ENCODE measurements around the gene PTPRZ1. TPM values are rescaled to one million over a fixed set of nuclear protein-coding genes. Genes with fewer than 3 reads are reported as not detected.
A peak's percentile ranks its signal among the peaks of the same experiment; 100 is the strongest.

Gene PTPRZ1
- total RNA-seq, 1 experiment from 2014 or later = 74.2 TPM

DNA sequence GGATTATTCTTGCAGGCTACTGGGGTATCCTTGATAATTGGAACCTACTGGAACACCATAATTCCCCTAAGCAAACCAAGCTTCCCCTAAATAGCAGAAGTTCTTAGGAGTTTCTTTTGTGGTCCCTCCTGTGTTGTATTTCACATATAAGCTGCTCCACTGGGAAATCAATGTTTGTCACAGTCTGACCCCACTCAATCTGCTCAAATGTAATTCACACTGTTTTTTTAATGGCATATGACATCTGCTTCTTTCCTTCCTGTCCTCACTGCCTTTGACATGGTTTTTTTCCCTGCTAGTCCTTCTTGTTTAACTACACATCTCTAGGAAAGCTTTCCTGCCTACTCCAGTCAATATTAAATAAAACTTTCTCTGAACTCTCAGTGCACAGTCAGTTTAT lies 1.8 kb upstream of the PTPRZ1 start:
- Histone ChIP-seq H3K56ac (ENCODE audit: insufficient read length, low read depth, low read length) (no peak overlapping the region), H3K79me1 (ENCODE audit: insufficient read depth, low read depth, low read length, poor library complexity, severe bottlenecking) (peaks cover 2% of the 10 kb centered on the region), H3K23me2 (ENCODE audit: insufficient read length, low read depth, low read length, poor library complexity, severe bottlenecking) (peaks cover 4% of the 10 kb centered on the region), H3K27ac (ENCODE audit: insufficient read length, low read depth, low read length) (no peak overlapping the region), H3K79me2 (ENCODE audit: insufficient read depth, low read length) (peaks cover 23% of the 10 kb centered on the region), H3K4me1 (ENCODE audit: insufficient read depth, low read length) (no peaks in the 10 kb centered on the region; the same call in 1 of the 2 replicates), H3K4me2 (ENCODE audit: insufficient read depth, insufficient read length, low read length) (no peak overlapping the region), H2BK120ac (ENCODE audit: low read depth, low read length, poor library complexity, severe bottlenecking) (no peak overlapping the region), H4K91ac (ENCODE audit: insufficient read length, low read depth, low read length) (no peak overlapping the region), H3K9me3 (ENCODE audit: control insufficient read depth, low read depth, low read length) (no peaks in the 10 kb centered on the region), H2BK5ac (ENCODE audit: insufficient read length, low read length) (no peak overlapping the region), H2BK20ac (ENCODE audit: low read depth, low read length, poor library complexity, severe bottlenecking) (no peak overlapping the region), H4K8ac (replicated peaks; ENCODE audit: insufficient read length, low read depth, low read length) (no peak overlapping the region), H2BK12ac (ENCODE audit: insufficient read length, low read depth, low read length) (no peak overlapping the region), H3K27me3 (ENCODE audit: insufficient read depth, low read length) (no peaks in the 10 kb centered on the region), H3K23ac (ENCODE audit: insufficient read length, low read depth, low read length) (no peak overlapping the region), H4K5ac (ENCODE audit: insufficient read length, low read depth, low read length) (no peak overlapping the region), H2BK15ac (ENCODE audit: low read depth, low read length) (no peak overlapping the region), H3K9ac (ENCODE audit: extremely low read depth, insufficient read length, low read length) (no peak overlapping the region), H3K14ac (ENCODE audit: insufficient read depth, low read length) (no peak overlapping the region), H2AK5ac (ENCODE audit: insufficient read length, low read length) (no peak overlapping the region), H3K18ac (ENCODE audit: insufficient read length, low read depth, low read length) (no peak overlapping the region), H4K20me1 (ENCODE audit: control insufficient read depth, insufficient read depth, insufficient read length) (no peaks in the 10 kb centered on the region), H3T11ph (ENCODE audit: low read length) (no peak overlapping the region), H2AFZ (ENCODE audit: low read length) (no peak overlapping the region), H3K4ac (ENCODE audit: low read depth, low read length) (no peak overlapping the region)
- DNase-seq = no peak
- no peak overlapping the region for H3K27ac Mint-ChIP-seq
- TF ChIP-seq, protein P1, sequence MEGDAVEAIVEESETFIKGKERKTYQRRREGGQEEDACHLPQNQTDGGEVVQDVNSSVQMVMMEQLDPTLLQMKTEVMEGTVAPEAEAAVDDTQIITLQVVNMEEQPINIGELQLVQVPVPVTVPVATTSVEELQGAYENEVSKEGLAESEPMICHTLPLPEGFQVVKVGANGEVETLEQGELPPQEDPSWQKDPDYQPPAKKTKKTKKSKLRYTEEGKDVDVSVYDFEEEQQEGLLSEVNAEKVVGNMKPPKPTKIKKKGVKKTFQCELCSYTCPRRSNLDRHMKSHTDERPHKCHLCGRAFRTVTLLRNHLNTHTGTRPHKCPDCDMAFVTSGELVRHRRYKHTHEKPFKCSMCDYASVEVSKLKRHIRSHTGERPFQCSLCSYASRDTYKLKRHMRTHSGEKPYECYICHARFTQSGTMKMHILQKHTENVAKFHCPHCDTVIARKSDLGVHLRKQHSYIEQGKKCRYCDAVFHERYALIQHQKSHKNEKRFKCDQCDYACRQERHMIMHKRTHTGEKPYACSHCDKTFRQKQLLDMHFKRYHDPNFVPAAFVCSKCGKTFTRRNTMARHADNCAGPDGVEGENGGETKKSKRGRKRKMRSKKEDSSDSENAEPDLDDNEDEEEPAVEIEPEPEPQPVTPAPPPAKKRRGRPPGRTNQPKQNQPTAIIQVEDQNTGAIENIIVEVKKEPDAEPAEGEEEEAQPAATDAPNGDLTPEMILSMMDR (conservative IDR thresholded peaks at IDR 0.05) = no peak
- peaks cover 0 to 4% of the 10 kb centered on the region in 2 experiments; a peak in 2 of 5 replicates for H3K9me3 Mint-ChIP-seq
- peaks cover 5 to 11% (median 7%) of the 10 kb centered on the region in 3 experiments; a peak in 6 of 7 replicates for H3K36me3 Mint-ChIP-seq (ENCODE audit: insufficient read depth in 1 of 3, low read depth in 3 of 3)
- peaks cover 20 to 29% of the 10 kb centered on the region in 2 experiments for H3K4me1 Mint-ChIP-seq
- H3K4me3 Mint-ChIP-seq = peak overlapping the region in 1 of 2 experiments; percentile 27; a peak in 2 of 5 replicates
- peaks cover 2% of the 10 kb centered on the region for H3K27me3 Mint-ChIP-seq (ENCODE audit: low read depth)
